DND-41 (cell line): Measurements from ENCODE around the gene ACTR6.

ENCODE experiments used
- ATAC-seq: fragments of 200-7000 bp; cut with Tn5 transposase; 3 replicates; pipeline ENCODE4 v1.9.1; 2021; ENCODE audit warnings: low read depth; ENCODE audit not compliant: insufficient read depth
- DNase-seq: peaks from one replicate; pipeline ENCODE4 v3.0.0-alpha.2; 2020
- H2AFZ ChIP-seq: 2 replicates; pipeline ENCODE4 v1.6.0; 2012; ENCODE audit warnings: low read depth, low read length
- H3K27ac ChIP-seq: 2 replicates; pipeline ENCODE4 v1.5.1; 2012; ENCODE audit warnings: low read length, inconsistent platforms
- H3K27me3 ChIP-seq: fragments of 200-600 bp; sonication (generic); 2 replicates; pipeline ENCODE4 v1.6.0; 2012; ENCODE audit warnings: low read length, mild to moderate bottlenecking, inconsistent platforms; ENCODE audit not compliant: insufficient read depth, poor library complexity
- H3K36me3 ChIP-seq: 2 replicates; pipeline ENCODE4 v1.5.1; 2012; ENCODE audit warnings: low read length, inconsistent platforms; ENCODE audit not compliant: insufficient read depth
- H3K4me1 ChIP-seq: 2 replicates; pipeline ENCODE4 v1.5.1; 2012; ENCODE audit warnings: mild to moderate bottlenecking, low read length; ENCODE audit not compliant: insufficient read depth
- H3K4me2 ChIP-seq: 2 replicates; pipeline ENCODE4 v1.6.0; 2012; ENCODE audit warnings: mild to moderate bottlenecking, moderate library complexity, low read length, inconsistent platforms; ENCODE audit not compliant: insufficient read depth
- H3K4me3 ChIP-seq, 2 experiments: fragments of 200-600 bp in 1 of 2; shearing (Covaris generic) in 1 of 2; 2 replicates each; pipeline ENCODE4 v1.5.1; 2012 to 2016; ENCODE audit warnings: inconsistent platforms in 2 of 2, low read length in 2 of 2, mild to moderate bottlenecking in 2 of 2, low read depth in 1 of 2, moderate library complexity in 1 of 2
- H3K79me2 ChIP-seq: 2 replicates; pipeline ENCODE4 v1.6.0; 2012; ENCODE audit warnings: low read length, inconsistent platforms; ENCODE audit not compliant: insufficient read depth
- H3K9ac ChIP-seq: 2 replicates; pipeline ENCODE4 v1.6.0; 2012; ENCODE audit warnings: low read depth, mild to moderate bottlenecking, inconsistent platforms, low read length, moderate library complexity
- H3K9me3 ChIP-seq: 2 replicates; pipeline ENCODE4 v1.5.1; 2012; ENCODE audit warnings: low read length, moderate library complexity, mild to moderate bottlenecking, inconsistent platforms; ENCODE audit not compliant: insufficient read depth, severe bottlenecking
- H4K20me1 ChIP-seq: 2 replicates; pipeline ENCODE4 v1.6.0; 2012; ENCODE audit warnings: low read length; ENCODE audit not compliant: insufficient read depth
- CTCF ChIP-seq: IDR thresholded peaks from 2 replicates; pipeline ENCODE4 v1.5.1; 2012; ENCODE audit warnings: borderline replicate concordance, low read length, moderate library complexity, mild to moderate bottlenecking; ENCODE audit not compliant: poor library complexity, severe bottlenecking; ENCODE audit errors: extremely low read depth
- EZH2 ChIP-seq: IDR thresholded peaks from 3 replicates; pipeline ENCODE4 v1.6.1; 2012; ENCODE audit warnings: borderline replicate concordance, low read depth, mild to moderate bottlenecking, moderate library complexity, low read length, inconsistent platforms; ENCODE audit not compliant: severe bottlenecking

The ACTR6 gene

GRCh38 chr12:100207311-100207710 is 6.7 kb downstream of the ACTR6 start:
- H3K27ac ChIP-seq: no peak overlapping the region
- peaks cover 17% of the 10 kb centered on the region for H3K4me1 ChIP-seq
- no peak overlapping the region for H2AFZ ChIP-seq
- no peak for DNase-seq
- H3K27me3 ChIP-seq: no peaks in the 10 kb centered on the region
- no peaks in the 10 kb centered on the region for H3K9me3 ChIP-seq
- H3K9ac ChIP-seq: no peak overlapping the region
- H3K4me3 ChIP-seq: no peak overlapping the region
- no peaks in the 10 kb centered on the region; the same call in 1 of the 2 replicates for H4K20me1 ChIP-seq
- no peak for ATAC-seq
- no peak for TF ChIP-seq EZH2
- no peak for TF ChIP-seq CTCF
- H3K79me2 ChIP-seq: peaks cover 21% of the 10 kb centered on the region
- H3K36me3 ChIP-seq: peaks cover 62% of the 10 kb centered on the region
- H3K4me2 ChIP-seq: no peak overlapping the region

DNA sequence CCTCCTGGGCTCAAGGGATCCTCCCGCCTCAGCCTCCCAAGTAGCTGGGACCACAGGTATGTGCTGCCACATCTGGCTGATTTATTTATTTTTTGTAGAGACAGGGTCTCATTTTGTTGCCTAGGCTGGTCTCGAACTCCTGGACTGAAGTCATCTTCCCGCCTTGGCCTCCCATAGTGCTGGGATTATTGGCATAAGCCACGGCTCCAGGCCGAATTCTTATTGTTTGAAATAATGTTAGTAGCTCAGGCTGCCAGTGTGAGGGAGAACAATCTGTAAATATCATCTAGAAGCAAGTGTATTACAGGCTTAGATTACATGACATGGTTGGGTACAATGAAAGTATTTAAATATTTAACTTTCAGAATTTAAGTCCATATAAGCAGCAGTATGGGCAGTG is 8.2 kb downstream of the ACTR6 start:
- Histone ChIP-seq H3K9ac (no peak overlapping the region), H2AFZ (no peak overlapping the region), H3K4me1 (peaks cover 9% of the 10 kb centered on the region; the same call in 1 of the 2 replicates), H3K4me3 (no peak overlapping the region), H3K79me2 (peaks cover 11% of the 10 kb centered on the region), H3K27ac (no peak overlapping the region), H3K27me3 (no peaks in the 10 kb centered on the region), H3K4me2 (no peak overlapping the region), H3K9me3 (no peaks in the 10 kb centered on the region), H3K36me3 (peaks cover 76% of the 10 kb centered on the region), H4K20me1 (no peaks in the 10 kb centered on the region; the same call in 1 of the 2 replicates)
- TF ChIP-seq CTCF (no peak), EZH2 (no peak)
- DNase-seq (no peak), ATAC-seq (no peak)

GRCh38 chr12:100211698-100212097 is 11.1 kb downstream of the ACTR6 start:
- TF ChIP-seq EZH2 (no peak), CTCF (no peak)
- H3K36me3 ChIP-seq: peaks cover 83% of the 10 kb centered on the region
- H4K20me1 ChIP-seq: no peaks in the 10 kb centered on the region; the same call in 1 of the 2 replicates

More at GRCh38 chr12:100211698-100212097, 11.1 kb downstream of the ACTR6 start:
- no peaks in the 10 kb centered on the region for H3K27me3 ChIP-seq
- ATAC-seq (no peak), DNase-seq (no peak)
- no peaks in the 10 kb centered on the region for H3K79me2 ChIP-seq
- H3K9ac ChIP-seq: no peak overlapping the region
- H3K4me2 ChIP-seq: no peak overlapping the region
- no peak overlapping the region for H3K27ac ChIP-seq
- no peaks in the 10 kb centered on the region for H3K9me3 ChIP-seq
- no peak overlapping the region for H3K4me3 ChIP-seq
- H2AFZ ChIP-seq: no peak overlapping the region
- no peaks in the 10 kb centered on the region for H3K4me1 ChIP-seq
